Fibroblast of villous mesenchyme (primary cell): ENCODE results near the gene TNS4. TPM values are rescaled to one million over a fixed set of nuclear protein-coding genes. Genes with fewer than 3 reads are reported as not detected.

Source experiments
- DNase-seq: peaks from one replicate; pipeline ENCODE4 v3.0.0-alpha.2; 2010; ENCODE audit warnings: low read depth
- H3K4me3 ChIP-seq: 2 replicates; pipeline ENCODE4 v1.5.1; 2011; ENCODE audit warnings: low read depth, mild to moderate bottlenecking, low read length
- CTCF ChIP-seq: IDR thresholded peaks from 2 replicates; pipeline ENCODE4 v1.5.1; 2012; ENCODE audit warnings: low read depth, mild to moderate bottlenecking, low read length; ENCODE audit not compliant: insufficient read depth
- total RNA-seq: library from RNA; depleted of rRNA; stranded (reverse); fragments of >200 nt; gene quantifications from 2 replicates; pipeline ENCODE4 v1.2.3, GENCODE V29; 2012

The TNS4 gene
- total RNA-seq, 1 donor, result not detected

GRCh38 chr17:40510328-40510648 is 8.9 kb upstream of the TNS4 start:
- H3K4me3 ChIP-seq, result no peak overlapping the region
- TF ChIP-seq CTCF, result no peak
- no peak for DNase-seq

DNA sequence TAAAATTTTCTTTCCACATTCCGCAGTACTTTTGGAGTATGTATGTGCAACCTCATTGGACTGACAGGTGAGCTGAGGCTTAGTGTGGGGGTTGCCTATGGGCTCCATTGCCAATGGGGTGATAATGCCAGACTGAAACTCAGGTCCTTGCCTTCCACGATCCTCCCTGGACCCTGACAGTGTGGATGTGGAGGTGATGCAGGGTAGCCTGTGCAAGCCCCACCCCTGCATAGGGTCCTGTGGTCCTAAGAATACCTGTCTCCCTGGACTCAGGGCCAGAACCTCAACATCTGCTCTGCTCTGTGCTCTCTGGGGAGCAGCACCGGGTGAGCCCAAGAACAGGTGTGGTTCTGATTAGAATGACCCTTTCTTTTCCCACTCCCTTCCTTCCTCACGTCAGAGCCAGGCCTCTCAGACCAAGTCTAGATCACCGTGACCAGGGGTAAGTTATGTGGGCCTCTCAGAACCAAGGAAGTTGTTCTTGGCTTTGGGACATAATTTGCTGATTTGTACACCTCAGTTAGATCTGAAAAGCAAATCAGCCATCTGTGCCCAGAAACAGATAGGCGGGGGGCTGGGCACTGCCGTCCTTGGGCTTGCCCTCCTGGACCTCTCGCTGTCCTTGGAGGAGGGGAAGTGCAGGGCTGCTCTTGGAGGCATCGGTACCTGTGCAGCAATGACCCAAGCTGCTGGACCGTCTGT is 8.4 kb upstream of the TNS4 start:
- DNase-seq, result no peak
- TF ChIP-seq CTCF, result no peak
- H3K4me3 ChIP-seq, result no peak overlapping the region

- no peak for DNase-seq
- no peak overlapping the region for H3K4me3 ChIP-seq
- TF ChIP-seq CTCF, result no peak
Measured at GRCh38 chr17:40506786-40507185, 5.4 kb upstream of the TNS4 start.

GRCh38 chr17:40503154-40503553 is 1.7 kb upstream of the TNS4 start:
- no peak for TF ChIP-seq CTCF
- no peak for DNase-seq
- H3K4me3 ChIP-seq, result no peak overlapping the region

DNA sequence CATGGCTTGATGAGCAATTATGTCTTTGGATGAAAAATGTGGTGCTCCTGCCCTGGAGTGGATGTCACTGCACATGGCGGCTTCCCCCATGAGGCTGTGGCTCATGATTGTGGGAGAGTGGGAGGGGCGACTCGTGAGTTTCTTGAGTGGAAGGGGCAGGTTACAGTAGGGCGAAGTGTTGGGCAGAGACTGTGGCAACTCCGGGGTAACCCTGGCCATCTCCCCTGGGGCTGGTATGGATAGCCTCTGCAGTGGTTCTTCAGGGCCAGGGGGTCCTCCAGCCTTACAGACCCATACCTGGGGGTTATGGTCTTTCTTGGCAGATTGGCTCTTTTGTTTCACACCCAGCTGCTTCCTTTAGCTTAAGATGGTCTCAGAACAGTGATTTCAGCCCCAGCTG is 1.3 kb upstream of the TNS4 start:
- no peak overlapping the region for H3K4me3 ChIP-seq
- TF ChIP-seq CTCF, result no peak
- no peak for DNase-seq

GRCh38 chr17:40500709-40501108 is 714 bp downstream of the TNS4 start:
- DNase-seq, result no peak
- TF ChIP-seq CTCF, result no peak

GRCh38 chr17:40500190-40500589 is 1.2 kb downstream of the TNS4 start:
- no peak for DNase-seq
- no peak for TF ChIP-seq CTCF
- H3K4me3 ChIP-seq, result no peak overlapping the region

More at GRCh38 chr17:40500709-40501108, 714 bp downstream of the TNS4 start:
- H3K4me3 ChIP-seq, result no peak overlapping the region
